GM21723 (cell line): ENCODE data around the gene LTBR.

Experiments
- ATAC-seq: cut with Tn5 transposase; IDR thresholded peaks from one replicate; pipeline ENCODE4 v1.9.1; 2021; ENCODE audit warnings: mild to moderate bottlenecking, moderate library complexity; ENCODE audit not compliant: unreplicated experiment

Gene LTBR

DNA sequence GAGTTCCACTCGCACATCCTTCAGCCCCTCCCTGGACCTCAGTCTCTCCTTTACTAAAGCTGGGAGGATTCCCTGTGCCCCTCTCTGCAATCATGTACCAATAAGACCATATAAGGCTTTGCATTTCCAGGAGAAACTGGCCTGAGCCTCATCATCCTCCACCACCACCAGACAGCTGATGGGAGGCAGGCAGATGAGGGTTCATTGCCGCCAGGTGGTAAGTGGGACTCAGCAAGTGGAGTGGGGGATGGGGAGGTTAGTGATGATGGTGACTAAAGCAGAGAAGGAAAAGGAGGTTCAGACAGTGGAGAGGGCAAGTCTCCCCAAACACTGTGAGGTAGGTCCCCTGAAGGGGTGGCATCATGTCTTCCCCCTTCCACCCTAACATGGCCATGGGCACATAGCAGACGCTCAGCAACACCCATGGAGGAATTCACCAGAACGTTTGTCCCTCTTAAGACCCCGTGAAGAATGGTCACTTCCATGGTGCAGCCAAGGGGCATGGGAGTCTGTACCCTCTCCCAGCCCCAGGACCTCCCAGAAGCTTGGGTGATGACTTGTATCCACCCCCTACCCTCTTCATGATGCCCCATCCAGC is 37.6 kb upstream of the LTBR start:
- no peak for ATAC-seq

- no peak for ATAC-seq
Measured at GRCh38 chr12:6346942-6347341, 37.0 kb upstream of the LTBR start.

GRCh38 chr12:6347367-6348338 is 36.3 kb upstream of the LTBR start:
- ATAC-seq = no peak

- no peak for ATAC-seq
Measured at GRCh38 chr12:6351622-6352021, 32.3 kb upstream of the LTBR start.

DNA sequence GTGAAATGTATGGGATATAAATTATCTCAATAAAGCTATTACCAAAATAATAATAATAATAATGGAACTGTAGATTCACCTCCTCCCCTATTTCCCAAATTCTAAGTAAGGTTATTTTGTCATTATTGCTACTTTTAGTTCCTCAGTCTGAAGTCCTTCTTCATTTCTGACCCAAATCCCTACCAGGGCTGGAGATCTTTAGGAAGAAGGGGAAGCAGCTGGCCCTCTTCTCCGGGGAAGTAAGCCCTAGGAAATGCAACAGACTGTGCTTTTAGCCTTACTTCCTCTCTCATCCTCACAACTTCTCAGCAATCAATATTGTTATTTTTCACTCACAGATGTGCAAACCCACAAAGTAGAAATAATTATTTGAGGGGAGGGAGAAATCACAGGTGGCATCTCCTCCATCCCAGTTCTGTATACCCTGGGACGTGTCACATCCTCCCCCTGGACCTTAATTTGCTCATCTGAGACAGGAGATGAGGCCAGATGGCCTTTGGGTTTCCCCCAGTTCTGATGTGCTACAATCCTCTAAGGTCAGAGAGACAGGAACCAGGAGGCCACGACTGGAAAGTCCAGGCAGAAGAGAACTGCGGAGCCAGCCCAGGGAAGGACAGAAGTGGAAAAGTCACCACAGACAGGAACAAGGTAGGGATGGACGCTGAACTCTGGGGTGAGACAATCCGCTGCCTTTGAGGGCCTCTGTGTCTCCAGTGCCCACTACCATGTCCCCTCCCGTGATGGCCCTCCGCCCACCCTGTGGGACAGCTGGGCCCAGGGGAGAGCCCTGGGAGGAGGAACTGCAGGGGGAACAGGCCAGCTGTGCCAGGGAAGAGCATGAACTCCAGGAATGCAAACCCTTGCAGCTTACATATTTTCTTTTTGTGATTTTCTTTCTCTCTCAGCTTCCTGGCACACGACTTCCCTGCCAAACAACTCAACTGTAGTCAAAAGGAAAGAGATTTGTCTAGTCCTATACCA is 31.5 kb upstream of the LTBR start:
- ATAC-seq = no peak

DNA sequence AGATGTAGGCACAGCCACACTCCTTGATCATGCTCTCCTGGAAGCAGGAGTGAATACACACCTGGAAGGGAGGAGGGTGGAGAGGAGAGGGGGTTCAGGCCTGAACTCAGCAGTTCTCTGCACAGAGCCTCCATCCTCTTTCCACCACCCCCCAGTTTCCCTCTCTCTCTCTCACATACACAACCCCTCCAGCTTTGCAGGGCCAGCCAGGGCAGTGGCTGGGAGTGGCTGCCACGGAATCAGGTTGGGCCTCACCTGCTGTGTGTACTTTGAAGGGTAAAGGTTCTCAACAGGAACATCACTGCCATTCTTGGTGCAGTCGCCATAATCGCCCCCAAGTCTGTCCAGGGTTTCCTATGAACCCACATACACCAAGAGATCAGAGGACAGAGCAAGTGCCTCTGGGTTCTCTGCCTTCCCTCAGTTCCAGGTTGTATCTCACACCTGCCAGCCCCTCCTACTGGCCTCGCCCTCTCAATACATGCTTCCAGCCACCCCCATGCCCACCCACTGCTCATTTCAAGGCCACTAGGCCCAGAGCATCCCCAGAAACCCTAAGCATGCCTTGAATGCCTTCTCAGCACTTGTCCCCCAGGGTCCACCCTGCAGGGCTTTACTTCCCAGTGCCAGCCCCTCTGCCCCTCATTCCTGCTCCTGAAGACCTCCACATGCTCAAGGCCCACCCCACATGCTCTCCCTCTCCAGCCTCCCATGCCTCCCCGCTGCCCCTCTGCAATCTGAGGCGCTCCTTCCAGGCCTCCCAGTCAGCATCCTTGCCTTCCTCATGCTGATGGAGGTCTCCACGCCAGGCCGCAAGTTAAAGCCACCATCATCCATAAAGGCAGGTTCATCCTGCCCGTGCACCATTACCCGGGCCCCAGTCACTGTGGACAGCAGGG is 29.2 kb upstream of the LTBR start:
- ATAC-seq = no peak

- no peak for ATAC-seq
Measured at GRCh38 chr12:6355491-6356373, 28.2 kb upstream of the LTBR start.

GRCh38 chr12:6356374-6356820 is 27.6 kb upstream of the LTBR start:
- no peak for ATAC-seq

GRCh38 chr12:6358881-6359280 is 25.1 kb upstream of the LTBR start:
- no peak for ATAC-seq

DNA sequence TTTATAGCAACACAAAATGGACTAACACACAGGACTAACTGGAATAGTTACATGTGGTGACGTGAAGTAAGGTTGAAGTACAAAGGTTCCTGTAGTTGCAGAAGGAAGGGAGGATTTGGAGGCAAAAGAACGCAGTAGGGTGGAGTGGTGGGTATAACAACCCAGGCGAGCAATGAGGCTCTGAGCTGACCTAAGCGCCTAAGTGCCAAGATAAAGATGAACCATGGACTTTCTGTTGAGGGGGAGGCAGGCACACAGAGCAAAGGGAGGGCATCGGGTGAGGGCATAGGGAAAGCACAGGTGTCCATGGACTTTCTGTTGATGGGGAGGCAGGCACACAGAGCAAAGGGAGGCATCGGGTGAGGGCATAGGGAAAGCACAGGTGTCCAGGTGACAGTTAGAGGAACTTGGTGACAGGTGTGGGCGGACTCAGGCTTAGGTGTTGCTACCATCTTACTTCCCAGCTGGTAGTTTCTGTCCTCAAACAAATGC is 23.8 kb upstream of the LTBR start:
- ATAC-seq = no peak

- no peak for ATAC-seq
Measured at GRCh38 chr12:6360578-6361490, 23.1 kb upstream of the LTBR start.

DNA sequence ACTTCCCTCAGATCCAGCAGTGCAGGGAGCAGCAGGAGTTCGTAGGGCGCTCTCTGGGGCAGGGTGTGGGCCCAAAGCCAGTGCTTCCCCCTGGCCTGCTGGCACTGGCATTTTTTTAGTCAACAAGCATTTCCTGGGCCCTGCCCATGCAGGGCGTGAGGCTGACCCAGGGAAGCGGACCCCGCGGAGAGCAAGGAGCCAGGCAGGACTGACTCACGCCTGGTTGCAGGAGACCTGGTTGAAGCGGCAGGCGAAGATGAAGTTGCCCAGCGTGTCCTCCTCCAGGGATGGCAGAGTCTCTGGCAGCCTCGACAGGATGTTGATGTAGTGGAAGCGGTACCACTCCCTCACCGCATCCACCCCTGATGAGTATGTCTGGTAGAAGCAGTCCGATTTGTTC is 22.1 kb upstream of the LTBR start:
- ATAC-seq = no peak

GRCh38 chr12:6362403-6362802 is 21.6 kb upstream of the LTBR start:
- ATAC-seq = no peak

- no peak for ATAC-seq
Measured at GRCh38 chr12:6363010-6363329, 21.0 kb upstream of the LTBR start.

GRCh38 chr12:6363330-6364043 is 20.5 kb upstream of the LTBR start:
- no peak for ATAC-seq

DNA sequence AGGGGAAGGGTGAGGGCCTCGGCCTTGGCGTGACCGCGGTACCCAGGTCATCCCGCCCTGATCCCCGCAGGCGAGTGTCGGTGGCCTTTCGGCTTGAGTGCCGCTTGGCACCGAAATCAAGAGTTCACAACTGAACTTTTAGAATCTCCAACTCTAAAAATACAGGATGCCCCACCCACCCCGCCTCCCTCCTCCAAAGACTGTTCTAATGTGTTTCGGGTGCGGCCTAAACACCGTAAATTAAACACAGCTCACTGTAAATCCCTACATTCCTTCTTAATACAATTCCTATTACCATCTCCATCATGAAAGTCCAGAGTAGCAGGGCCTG is 20.0 kb upstream of the LTBR start:
- no peak for ATAC-seq
